ENCODE data around the gene TMEM94. TPM values are rescaled to one million over a fixed set of nuclear protein-coding genes. Genes with fewer than 3 reads are reported as not detected.

Gene TMEM94
- total and polyA plus RNA-seq, 2 of the 13 experiments (the other 11 are each of a cell fraction or from before 2014, with no cell fraction given) = 32.6 to 134 TPM

- FAIRE-seq = peak; percentile 88
- Histone ChIP-seq H3K4me1 (ENCODE audit: insufficient read depth, low read length) (peaks cover 80% of the 10 kb centered on the region), H2AFZ (ENCODE audit: low read length) (peak overlapping the region; percentile 10), H3K9ac (ENCODE audit: insufficient read depth, low read depth, low read length) (peak overlapping the region; percentile 35), H3K4me3 (replicated peaks in 1 of 3; ENCODE audit: insufficient read depth in 1 of 3, low read depth in 2 of 3, low read length in 3 of 3) (peak overlapping the region; percentile 49 to 62 (median 50)), H3K27ac (ENCODE audit: extremely low read length, insufficient read depth, low read length) (peak overlapping the region; percentile 61), H3K9me3 (ENCODE audit: low read length) (no peaks in the 10 kb centered on the region), H3K36me3 (replicated peaks in 1 of 2; ENCODE audit: control insufficient read depth in 1 of 2, insufficient read depth in 2 of 2, low read length in 2 of 2) (no peaks in the 10 kb centered on the region), H3K27me3 (ENCODE audit: control insufficient read depth in 1 of 2, insufficient read depth in 2 of 2, low read length in 2 of 2) (no peaks in the 10 kb centered on the region), H3K4me2 (ENCODE audit: low read depth, low read length) (peak overlapping the region; percentile 81), H3K79me2 (ENCODE audit: insufficient read depth, low read length) (no peaks in the 10 kb centered on the region), H4K20me1 (ENCODE audit: insufficient read depth, low read length) (no peaks in the 10 kb centered on the region)
- ATAC-seq = peak; percentile 89
- BruUV-seq (replicated peaks) = no TSS peak
- ChIA-PET CTCF (ENCODE audit: low intra/inter-chr PET ratio, low total read pairs) (no interaction called here), POLR2A (interaction anchor here (0.8 to 5.8 kb wide), 12 partner anchors 10 to 299 kb away, joined by 3 to 35 read pairs (median 4); partner anchors contain the start of genes LLGL2, MIF4GD, NT5C and SLC25A19)
- intact Hi-C loops (cut with micrococcal nuclease; ENCODE audit: unreplicated experiment) = no loop called here
- 3% methylated on average over 11 of the region's 11 CpGs for WGBS (ENCODE audit: low lambda C conversion rate)
- in situ Hi-C loops (cut with HindIII; ENCODE audit: extremely low pct_ligation_motif_present, low pct_unique_long_range_greater_than_20kb) = loop anchor here (5.0 kb wide), 1 partner anchor 57 kb away; no protein-coding TSS in a partner anchor
- DNase-seq (ENCODE audit: low spot score) = peak; percentile 90
- no peak for TF ChIP-seq RFX5 (IDR thresholded peaks at IDR 0.05; ENCODE audit: low read depth, low read length)
- TF ChIP-seq PHF8 (CRISPR knock-in tag; IDR thresholded peaks at IDR 0.05) = peak; percentile 38; the same call in 1 of the 2 replicates
- peak; percentile 92 for TF ChIP-seq ARID5B (CRISPR knock-in tag; IDR thresholded peaks at IDR 0.05)
- no peak for TF ChIP-seq ZNF841 (CRISPR knock-in tag; IDR thresholded peaks at IDR 0.05; ENCODE audit: borderline replicate concordance)
- TF ChIP-seq ZNF180 (CRISPR knock-in tag; IDR thresholded peaks at IDR 0.05; ENCODE audit: borderline replicate concordance, low read depth) = 0 out of 2 replicates have a peak, but pooled peaks have one; percentile 11
- TF ChIP-seq MIER2 (CRISPR knock-in tag; IDR thresholded peaks at IDR 0.05) = peak; percentile 64
- TF ChIP-seq ZNF713 (CRISPR knock-in tag; IDR thresholded peaks at IDR 0.05) = 0 out of 2 replicates have a peak, but pooled peaks have one; percentile 43
- TF ChIP-seq HNRNPUL1 (IDR thresholded peaks at IDR 0.05; ENCODE audit: low read depth, low read length) = no peak
- TF ChIP-seq ASH2L (IDR thresholded peaks at IDR 0.05; ENCODE audit: insufficient read length, low read depth, low read length) = peak; percentile 63
- TF ChIP-seq ZFP91 (CRISPR knock-in tag; IDR thresholded peaks at IDR 0.05; ENCODE audit: borderline replicate concordance) = peak; percentile 47
- 0 out of 2 replicates have a peak, but pooled peaks have one; percentile 18 for TF ChIP-seq KLF11 (CRISPR knock-in tag; IDR thresholded peaks at IDR 0.05)
- TF ChIP-seq CBX1 (IDR thresholded peaks at IDR 0.05; ENCODE audit: low read depth) = no peak
- TF ChIP-seq ZNF597 (CRISPR knock-in tag; IDR thresholded peaks at IDR 0.05) = no peak
- peak; percentile 55; the same call in 1 of the 2 replicates for TF ChIP-seq TFE3 (CRISPR knock-in tag; IDR thresholded peaks at IDR 0.05)
- peak; percentile 48; the same call in 1 of the 2 replicates for TF ChIP-seq FOXA3 (CRISPR knock-in tag; IDR thresholded peaks at IDR 0.05)
Measured at GRCh38 chr17:75430159-75430974, 26.1 kb upstream of the TMEM94 start.

All from HepG2 (cell line).